OCI-LY3 (cell line): Measurements from ENCODE around the gene VRK1.

Experiments
- EZH2phosphoT487 ChIP-seq: fragments of 200-600 bp; shearing (Covaris generic); IDR thresholded peaks from 2 replicates; pipeline ENCODE4 v1.6.1; 2018; ENCODE audit warnings: antibody characterized with exemption, mixed run types, low read depth
- TF ChIP-seq, protein P1 (sequence below): fragments of 200-600, 300-600 bp; sonication (generic); IDR thresholded peaks from 2 replicates; pipeline ENCODE4 v1.5.1; 2014; ENCODE audit warnings: antibody characterized with exemption, low read length, low read depth

DNA sequence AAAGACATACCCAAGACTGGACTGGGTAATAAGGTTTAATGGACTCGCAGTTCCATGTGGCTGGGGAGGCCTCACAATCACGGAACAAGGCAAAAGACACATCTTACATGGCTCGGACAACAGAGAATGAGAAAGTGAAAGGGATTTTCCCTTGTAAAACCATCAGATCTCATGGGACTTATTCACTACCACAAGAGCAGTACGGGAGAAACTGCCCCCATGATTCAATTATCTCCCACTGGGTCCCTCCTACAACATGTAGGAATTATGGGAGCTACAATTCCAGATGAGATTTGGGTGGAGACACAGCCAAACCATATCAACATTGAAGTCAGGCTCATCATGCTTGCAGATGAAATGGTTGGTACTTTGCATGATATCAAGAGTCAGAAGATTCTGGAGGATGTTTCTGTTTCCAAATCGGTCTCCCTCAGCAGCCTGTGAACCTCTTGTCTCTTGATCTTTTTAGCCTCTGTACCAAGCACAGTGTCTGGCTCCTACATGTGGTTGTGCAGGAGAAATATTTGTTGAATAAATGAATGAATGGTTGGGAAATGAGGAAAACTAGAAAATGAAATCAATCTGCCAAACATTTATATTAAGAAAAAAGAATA is 98.6 kb downstream of the VRK1 start:
- TF ChIP-seq, protein P1, sequence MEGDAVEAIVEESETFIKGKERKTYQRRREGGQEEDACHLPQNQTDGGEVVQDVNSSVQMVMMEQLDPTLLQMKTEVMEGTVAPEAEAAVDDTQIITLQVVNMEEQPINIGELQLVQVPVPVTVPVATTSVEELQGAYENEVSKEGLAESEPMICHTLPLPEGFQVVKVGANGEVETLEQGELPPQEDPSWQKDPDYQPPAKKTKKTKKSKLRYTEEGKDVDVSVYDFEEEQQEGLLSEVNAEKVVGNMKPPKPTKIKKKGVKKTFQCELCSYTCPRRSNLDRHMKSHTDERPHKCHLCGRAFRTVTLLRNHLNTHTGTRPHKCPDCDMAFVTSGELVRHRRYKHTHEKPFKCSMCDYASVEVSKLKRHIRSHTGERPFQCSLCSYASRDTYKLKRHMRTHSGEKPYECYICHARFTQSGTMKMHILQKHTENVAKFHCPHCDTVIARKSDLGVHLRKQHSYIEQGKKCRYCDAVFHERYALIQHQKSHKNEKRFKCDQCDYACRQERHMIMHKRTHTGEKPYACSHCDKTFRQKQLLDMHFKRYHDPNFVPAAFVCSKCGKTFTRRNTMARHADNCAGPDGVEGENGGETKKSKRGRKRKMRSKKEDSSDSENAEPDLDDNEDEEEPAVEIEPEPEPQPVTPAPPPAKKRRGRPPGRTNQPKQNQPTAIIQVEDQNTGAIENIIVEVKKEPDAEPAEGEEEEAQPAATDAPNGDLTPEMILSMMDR: no peak
- TF ChIP-seq EZH2phosphoT487: no peak
